Activated T-helper 17 cell treated with anti-CD3 and anti-CD28 coated beads, Interleukin-2, amount 50 U/mL, for 72 hours (primary cell): ENCODE results near the gene RAB31. TPM values are rescaled to one million over a fixed set of nuclear protein-coding genes. Genes with fewer than 3 reads are reported as not detected.
A peak's percentile ranks its signal among the peaks of the same experiment; 100 is the strongest.
"Not testable (repeated sequence)": the region's sequence is repeated elsewhere in the genome, so short reads cannot be mapped to it uniquely, and the experiment has no call there.

ENCODE experiments used
- ATAC-seq: fragments of 150-1000 bp; cut with Tn5 transposase; replicated peaks from 2 replicates; pipeline ENCODE4 v1.10.0; 2021; ENCODE audit warnings: mild to moderate bottlenecking, moderate library complexity
- H3K27ac Mint-ChIP-seq: one replicate; pipeline ENCODE4 v1.8.0; 2022; ENCODE audit warnings: mixed read lengths
- H3K27me3 Mint-ChIP-seq: one replicate; pipeline ENCODE4 v1.8.0; 2022; ENCODE audit warnings: mixed read lengths
- H3K36me3 Mint-ChIP-seq: one replicate; pipeline ENCODE4 v1.8.0; 2022; ENCODE audit warnings: low read depth, mild to moderate bottlenecking, mixed read lengths
- H3K4me1 Mint-ChIP-seq: one replicate; pipeline ENCODE4 v1.8.0; 2022; ENCODE audit warnings: mixed read lengths
- H3K4me3 Mint-ChIP-seq: one replicate; pipeline ENCODE4 v1.8.0; 2022; ENCODE audit warnings: mild to moderate bottlenecking, mixed read lengths
- H3K9me3 Mint-ChIP-seq: one replicate; pipeline ENCODE4 v1.8.0; 2022; ENCODE audit warnings: mixed read lengths
- total RNA-seq, 2 donors: library from RNA; stranded (reverse); gene quantifications; one replicate each; pipeline ENCODE4 v1.2.3, GENCODE V29; 2022

The RAB31 gene
- total RNA-seq, 2 donors from 2014 or later: 0.08 to 0.69 TPM

GRCh38 chr18:9884532-9885140 lies 176.5 kb downstream of the RAB31 start:
- H3K36me3 Mint-ChIP-seq: no peaks in the 10 kb centered on the region
- ATAC-seq: no peak
- H3K4me1 Mint-ChIP-seq: no peaks in the 10 kb centered on the region
- peaks cover 4% of the 10 kb centered on the region for H3K27me3 Mint-ChIP-seq
- no peaks in the 10 kb centered on the region for H3K9me3 Mint-ChIP-seq
- H3K27ac Mint-ChIP-seq: no peak overlapping the region
- H3K4me3 Mint-ChIP-seq: no peak overlapping the region

DNA sequence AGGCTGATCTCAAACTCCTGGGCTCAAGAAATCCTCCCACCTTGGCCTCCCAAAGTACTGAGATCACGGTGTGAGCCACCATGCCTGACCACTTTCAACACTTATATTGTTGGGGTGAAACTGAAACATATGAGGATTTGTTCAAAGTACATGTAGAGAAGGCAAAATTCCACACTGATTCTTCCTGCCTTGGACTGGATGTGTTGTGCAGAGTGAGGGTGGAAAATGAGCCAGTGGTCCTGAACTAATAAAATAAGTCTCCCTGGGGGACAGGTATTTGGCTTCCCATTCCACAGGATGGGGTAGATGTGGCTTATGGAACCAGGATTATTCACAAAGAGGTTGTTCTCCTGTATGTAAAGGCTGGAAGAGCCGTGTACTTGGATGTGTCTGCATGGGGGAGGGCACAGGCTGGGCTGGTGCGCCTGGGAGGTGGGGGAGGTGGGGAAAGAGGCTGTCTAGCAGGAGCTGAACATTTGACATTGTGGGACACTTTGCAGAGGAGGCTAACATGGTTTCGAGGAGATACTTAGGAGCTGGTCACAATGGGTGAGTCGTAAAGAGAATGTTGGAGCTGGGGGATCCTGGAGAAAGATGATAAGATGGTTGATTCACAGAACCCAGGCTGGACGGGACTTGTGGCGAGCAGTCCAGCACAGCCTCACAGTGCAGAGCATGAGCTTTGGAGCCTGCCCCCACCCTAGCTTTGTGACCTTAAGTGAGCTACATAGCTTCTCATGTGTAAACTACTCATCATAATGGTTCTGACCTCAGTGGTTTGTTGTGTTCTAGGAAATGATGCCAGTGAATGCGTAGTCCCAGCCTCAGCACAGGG lies 177.3 kb downstream of the RAB31 start, which contains the start of gene TXNDC2:
TSS of gene TXNDC2 (plus strand) at position 804 of the 835 bp plus-strand sequence. CDS start 708 bp downstream, outside the sequence.
- Mint-ChIP-seq H3K4me3 (no peak within 1 kb of the TSS), H3K4me1 (no peaks in the 10 kb centered on the region), H3K9me3 (no peaks in the 10 kb centered on the region), H3K27ac (no peak within 1 kb of the TSS), H3K36me3 (no peaks in the 10 kb centered on the region), H3K27me3 (peaks cover 4% of the 10 kb centered on the region)
- peak; percentile 78 for ATAC-seq

DNA sequence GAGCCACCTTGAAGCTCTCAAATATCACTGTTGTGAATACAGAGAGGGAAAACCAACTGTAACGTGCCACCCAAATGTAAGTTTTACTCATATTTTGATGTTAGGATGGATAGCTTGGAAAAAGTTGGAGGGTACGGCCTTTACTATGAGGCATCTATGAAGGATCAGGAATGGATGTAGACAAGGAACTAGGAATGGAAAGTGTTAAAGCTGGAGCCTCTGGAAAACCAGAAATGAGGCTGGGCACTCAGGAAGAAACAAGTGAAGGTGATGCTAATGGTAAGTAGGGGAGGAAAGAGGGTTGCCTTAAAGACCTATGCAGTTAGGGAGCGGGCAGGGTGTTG lies 177.9 kb downstream of the RAB31 start:
- no peak for ATAC-seq
- peaks cover 4% of the 10 kb centered on the region for H3K27me3 Mint-ChIP-seq
- no peak overlapping the region for H3K27ac Mint-ChIP-seq
- no peak overlapping the region for H3K4me3 Mint-ChIP-seq
- no peaks in the 10 kb centered on the region for H3K4me1 Mint-ChIP-seq
- H3K9me3 Mint-ChIP-seq: no peaks in the 10 kb centered on the region
- no peaks in the 10 kb centered on the region for H3K36me3 Mint-ChIP-seq

GRCh38 chr18:9887992-9888391 lies 179.9 kb downstream of the RAB31 start:
- Mint-ChIP-seq H3K36me3 (no peaks in the 10 kb centered on the region), H3K4me3 (no peak overlapping the region), H3K4me1 (no peaks in the 10 kb centered on the region), H3K27me3 (peaks cover 4% of the 10 kb centered on the region), H3K9me3 (no peaks in the 10 kb centered on the region), H3K27ac (no peak overlapping the region)
- ATAC-seq: no peak

GRCh38 chr18:9890196-9890595 lies 182.1 kb downstream of the RAB31 start:
- Mint-ChIP-seq H3K4me1 (no peaks in the 10 kb centered on the region), H3K36me3 (no peaks in the 10 kb centered on the region), H3K27ac (no peak overlapping the region), H3K27me3 (peaks cover 3% of the 10 kb centered on the region), H3K9me3 (no peaks in the 10 kb centered on the region), H3K4me3 (no peak overlapping the region)
- no peak for ATAC-seq

DNA sequence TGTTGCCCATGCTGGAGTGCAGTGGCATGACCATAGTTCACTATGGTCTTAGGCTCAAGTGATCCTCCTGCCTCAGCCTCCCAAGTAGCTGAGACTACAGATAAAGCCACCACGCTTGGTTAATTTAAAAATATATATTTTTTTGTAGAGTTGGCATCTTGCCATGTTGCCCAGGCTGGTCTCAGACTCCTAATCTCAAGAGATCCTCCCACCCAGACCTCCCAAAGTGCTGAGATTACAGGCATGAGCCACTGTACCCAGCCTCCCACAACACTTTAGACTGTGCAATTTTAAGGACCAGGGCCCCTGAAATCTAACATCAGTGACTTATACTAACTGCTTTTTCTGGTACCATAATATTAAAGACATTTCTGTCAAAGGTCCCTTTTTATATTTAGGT lies 182.9 kb downstream of the RAB31 start:
- Mint-ChIP-seq H3K4me3 (no peak overlapping the region), H3K36me3 (no peaks in the 10 kb centered on the region), H3K9me3 (no peaks in the 10 kb centered on the region), H3K4me1 (no peaks in the 10 kb centered on the region), H3K27ac (no peak overlapping the region), H3K27me3 (no peaks in the 10 kb centered on the region)
- ATAC-seq: no peak

- not testable (repeated sequence) for H3K27me3 Mint-ChIP-seq, H3K27ac Mint-ChIP-seq, H3K36me3 Mint-ChIP-seq, ATAC-seq, H3K9me3 Mint-ChIP-seq, H3K4me3 Mint-ChIP-seq, H3K4me1 Mint-ChIP-seq
Observed at GRCh38 chr18:9891515-9891914, 183.4 kb downstream of the RAB31 start.

DNA sequence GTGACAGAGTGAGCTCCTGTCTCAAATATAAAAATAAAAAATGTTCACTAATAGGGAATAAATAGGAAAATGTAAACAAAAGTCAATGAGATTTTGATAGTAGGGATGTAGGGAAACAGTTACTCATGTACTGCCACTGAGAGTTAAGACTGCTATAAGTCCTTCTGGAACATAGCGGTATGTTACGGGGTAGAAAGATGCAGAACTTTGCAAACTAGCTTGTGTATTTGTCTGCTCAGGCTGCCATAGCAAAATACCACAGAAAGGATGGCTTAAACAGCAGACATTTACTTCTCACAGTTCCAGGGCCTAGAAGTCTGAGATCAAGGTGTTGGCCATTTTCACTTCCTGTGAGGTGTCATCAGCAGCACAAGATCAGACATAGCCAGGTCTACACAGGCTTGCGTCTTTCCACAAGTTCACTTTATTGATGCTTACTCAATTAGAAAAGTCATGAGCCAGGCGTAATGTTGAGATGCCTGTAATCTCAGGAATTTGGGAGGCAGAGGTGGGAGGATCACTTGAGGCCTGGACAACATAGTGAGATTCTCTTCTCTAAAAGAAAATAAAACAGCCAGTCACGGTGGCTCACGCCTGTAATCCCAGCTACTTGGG lies 186.5 kb downstream of the RAB31 start:
- ATAC-seq: peak; percentile 38
- peaks cover 5% of the 10 kb centered on the region for H3K4me1 Mint-ChIP-seq
- no peaks in the 10 kb centered on the region for H3K36me3 Mint-ChIP-seq
- no peaks in the 10 kb centered on the region for H3K9me3 Mint-ChIP-seq
- H3K27ac Mint-ChIP-seq: no peak overlapping the region
- H3K4me3 Mint-ChIP-seq: no peak overlapping the region
- H3K27me3 Mint-ChIP-seq: no peaks in the 10 kb centered on the region

DNA sequence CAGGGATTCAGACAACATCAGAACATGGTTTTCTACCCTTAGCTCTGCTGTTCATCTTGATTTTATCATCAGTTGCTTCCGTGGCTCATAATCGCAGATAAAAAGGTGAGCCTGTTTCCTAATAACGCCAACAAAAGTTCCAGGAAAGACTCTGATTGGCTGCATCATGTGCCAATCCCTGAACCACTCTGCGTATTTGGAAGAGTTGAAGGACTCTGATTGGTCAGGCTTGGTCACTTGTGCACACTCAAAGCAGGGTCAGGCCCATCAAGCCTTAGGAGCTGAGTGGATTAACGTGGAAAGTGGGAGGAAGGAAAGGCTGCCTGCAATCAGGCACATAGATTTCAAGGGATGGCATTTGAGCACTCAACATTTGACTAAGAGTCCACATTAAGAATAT lies 189.0 kb downstream of the RAB31 start:
- peaks cover 5% of the 10 kb centered on the region for H3K4me1 Mint-ChIP-seq
- no peak overlapping the region for H3K4me3 Mint-ChIP-seq
- H3K27me3 Mint-ChIP-seq: no peaks in the 10 kb centered on the region
- H3K36me3 Mint-ChIP-seq: no peaks in the 10 kb centered on the region
- no peak for ATAC-seq
- no peak overlapping the region for H3K27ac Mint-ChIP-seq
- H3K9me3 Mint-ChIP-seq: no peaks in the 10 kb centered on the region

DNA sequence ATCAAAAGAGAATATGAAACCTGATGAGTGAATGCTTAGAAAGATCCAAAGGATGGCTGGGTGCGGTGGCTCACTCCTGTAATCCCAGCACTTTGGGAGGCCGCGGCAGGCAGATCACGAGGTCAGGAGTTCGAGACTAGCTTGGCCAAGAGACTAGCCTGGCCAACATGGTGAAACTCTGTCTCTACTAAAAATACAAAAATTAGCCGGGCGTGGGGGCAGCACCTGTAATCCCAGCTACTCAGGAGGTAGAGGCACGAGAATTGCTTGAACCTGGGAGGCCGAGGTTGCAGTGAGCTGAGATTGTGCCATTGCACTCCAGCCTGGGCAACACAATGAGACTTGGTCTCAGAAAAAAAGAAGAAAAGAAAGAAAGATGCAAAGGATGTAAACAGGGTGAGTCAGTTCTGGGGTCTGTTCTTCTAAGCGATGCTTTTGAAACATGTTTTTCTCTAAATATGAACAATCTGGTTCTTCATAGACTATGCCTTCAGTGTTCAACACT lies 189.7 kb downstream of the RAB31 start:
- H3K4me3 Mint-ChIP-seq, H3K36me3 Mint-ChIP-seq, H3K9me3 Mint-ChIP-seq: not testable (repeated sequence)

DNA sequence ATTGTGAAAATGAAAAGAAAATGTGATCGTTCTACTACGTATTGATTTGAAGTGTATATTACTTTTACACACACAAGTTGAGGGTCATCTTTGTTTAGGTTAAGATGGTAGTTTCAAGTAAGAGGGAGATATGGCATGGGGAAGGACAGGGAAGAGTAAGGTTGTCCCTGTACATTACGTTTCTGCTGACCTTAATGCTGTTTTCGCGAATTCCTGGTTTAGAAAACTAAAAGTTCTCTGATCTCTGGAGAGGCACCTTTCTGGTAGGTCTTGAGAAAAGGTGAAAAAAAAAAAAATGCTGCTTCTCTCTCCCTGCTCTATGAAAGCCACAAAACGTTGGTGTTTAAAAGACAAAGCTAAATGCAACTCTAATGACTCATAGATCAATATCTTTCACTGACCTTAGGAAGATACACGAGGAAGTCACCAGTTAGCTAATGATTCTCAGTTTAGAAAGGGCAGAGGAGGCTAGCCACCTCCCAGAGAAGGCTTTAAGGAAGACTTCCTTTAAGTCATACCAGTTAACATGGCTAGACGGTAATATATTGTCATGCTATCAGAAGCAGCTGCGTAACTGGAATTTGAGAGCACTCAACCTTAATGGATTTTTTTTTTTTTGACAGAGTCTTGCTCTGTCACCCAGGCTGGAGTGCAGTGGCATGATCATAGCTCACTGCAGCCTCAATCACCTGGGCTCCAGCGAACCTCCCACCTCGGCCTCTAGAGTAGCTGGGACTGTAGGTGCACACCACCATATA lies 190.9 kb downstream of the RAB31 start:
- peaks cover 3% of the 10 kb centered on the region for H3K27me3 Mint-ChIP-seq
- no peak overlapping the region for H3K27ac Mint-ChIP-seq
- H3K9me3 Mint-ChIP-seq: peaks cover 4% of the 10 kb centered on the region
- H3K4me1 Mint-ChIP-seq: peaks cover 5% of the 10 kb centered on the region
- H3K36me3 Mint-ChIP-seq: no peaks in the 10 kb centered on the region
- ATAC-seq: peak; percentile 92
- no peak overlapping the region for H3K4me3 Mint-ChIP-seq

More for the DNA sequence above, 189.7 kb downstream of the RAB31 start:
- ATAC-seq, H3K27ac Mint-ChIP-seq, H3K27me3 Mint-ChIP-seq, H3K4me1 Mint-ChIP-seq: not testable (repeated sequence)

GRCh38 chr18:9899550-9899930 lies 191.4 kb downstream of the RAB31 start:
- not testable (repeated sequence) for H3K27me3 Mint-ChIP-seq, H3K4me3 Mint-ChIP-seq, H3K9me3 Mint-ChIP-seq, ATAC-seq, H3K36me3 Mint-ChIP-seq, H3K27ac Mint-ChIP-seq, H3K4me1 Mint-ChIP-seq

- H3K4me1 Mint-ChIP-seq: peaks cover 5% of the 10 kb centered on the region
- H3K4me3 Mint-ChIP-seq: no peak overlapping the region
- H3K36me3 Mint-ChIP-seq: no peaks in the 10 kb centered on the region
- no peak for ATAC-seq
- H3K27ac Mint-ChIP-seq: no peak overlapping the region
- H3K27me3 Mint-ChIP-seq: peaks cover 8% of the 10 kb centered on the region
- peaks cover 4% of the 10 kb centered on the region for H3K9me3 Mint-ChIP-seq
Observed at GRCh38 chr18:9900699-9901098, 192.6 kb downstream of the RAB31 start.

GRCh38 chr18:9901377-9901776 lies 193.3 kb downstream of the RAB31 start:
- Mint-ChIP-seq H3K36me3 (no peaks in the 10 kb centered on the region), H3K4me1 (peaks cover 5% of the 10 kb centered on the region), H3K27ac (no peak overlapping the region), H3K4me3 (no peak overlapping the region), H3K9me3 (peaks cover 4% of the 10 kb centered on the region), H3K27me3 (peaks cover 13% of the 10 kb centered on the region)
- ATAC-seq: no peak
